OCI-LY1 (cell line): ENCODE data around the gene BBX.

Experiments
- CTCF ChIP-seq: fragments of 200-600 bp; sonication (generic), shearing (Covaris generic); IDR thresholded peaks from 2 replicates; pipeline ENCODE4 v1.5.1; 2017; ENCODE audit warnings: mild to moderate bottlenecking, antibody characterized with exemption, low read length, moderate library complexity, mixed read lengths
- EZH2 ChIP-seq: fragments of 200-600 bp; sonication (generic), shearing (Covaris generic); IDR thresholded peaks from 2 replicates; pipeline ENCODE4 v1.8.0; 2017; ENCODE audit warnings: borderline replicate concordance, mixed run types, mild to moderate bottlenecking, antibody characterized with exemption, low read length, moderate library complexity, mixed read lengths

GRCh38 chr3:107627962-107628542 lies 105.3 kb downstream of the BBX start:
- TF ChIP-seq CTCF (peak; percentile 29; the same call in 1 of the 2 replicates), EZH2 (no peak)
